Stimulated activated naive CD4-positive, alpha-beta T cell treated with Interleukin-2 at 50 U/mL for 16 hours (primary cell): ENCODE measurements around the gene TSKS.
"Not testable (repeated sequence)": the region's sequence is repeated elsewhere in the genome, so short reads cannot be mapped to it uniquely, and the experiment has no call there.

Experiments used
- DNase-seq: peaks from one replicate; lab custom pipeline; 2025; lab: John Stamatoyannopoulos, UW

Gene TSKS

DNA sequence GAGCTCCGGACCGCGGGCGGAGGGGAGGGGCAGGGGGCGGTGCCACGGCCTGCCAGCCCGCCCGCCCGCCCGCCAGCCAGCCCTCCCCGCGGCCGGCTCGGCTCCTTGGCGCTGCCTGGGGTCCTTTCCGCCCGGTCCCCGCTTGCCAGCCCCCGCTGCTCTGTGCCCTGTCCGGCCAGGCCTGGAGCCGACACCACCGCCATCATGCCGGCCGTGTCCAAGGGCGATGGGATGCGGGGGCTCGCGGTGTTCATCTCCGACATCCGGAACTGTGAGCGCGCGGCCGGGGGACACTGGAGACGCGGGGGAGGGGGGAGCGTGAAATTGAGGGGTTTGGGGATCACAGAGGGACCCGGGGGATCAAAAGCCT, 3.8 kb upstream of the TSKS start, which contains the start of gene AP2A1:
Gene AP2A1, plus strand, starts transcription at position 72 of the 370 bp plus-strand sequence. Its CDS starts 133 bp downstream, at position 205.
- no peak for DNase-seq

- peak; percentile 99 for DNase-seq
Observed at GRCh38 chr19:49766007-49766929, 3.2 kb upstream of the TSKS start.

DNA sequence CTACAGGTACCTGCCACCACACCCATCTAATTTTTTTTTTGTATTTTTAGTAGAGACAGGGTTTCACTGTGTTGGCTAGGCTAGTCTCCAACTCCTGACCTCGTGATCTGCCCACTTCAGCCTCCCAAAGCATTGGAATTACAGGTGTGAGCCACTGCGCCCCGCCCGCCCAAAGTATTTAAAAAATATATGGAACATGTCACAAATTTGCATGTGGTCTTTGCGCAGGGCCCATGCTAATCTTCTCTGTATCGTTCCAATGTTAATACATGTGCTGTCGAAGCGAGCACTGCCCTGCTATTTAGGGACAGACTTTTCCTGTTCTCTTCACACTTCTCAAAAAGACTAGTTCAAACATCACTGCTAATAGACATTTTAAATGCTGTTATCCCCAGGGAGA, 1.2 kb upstream of the TSKS start:
- no peak for DNase-seq

DNA sequence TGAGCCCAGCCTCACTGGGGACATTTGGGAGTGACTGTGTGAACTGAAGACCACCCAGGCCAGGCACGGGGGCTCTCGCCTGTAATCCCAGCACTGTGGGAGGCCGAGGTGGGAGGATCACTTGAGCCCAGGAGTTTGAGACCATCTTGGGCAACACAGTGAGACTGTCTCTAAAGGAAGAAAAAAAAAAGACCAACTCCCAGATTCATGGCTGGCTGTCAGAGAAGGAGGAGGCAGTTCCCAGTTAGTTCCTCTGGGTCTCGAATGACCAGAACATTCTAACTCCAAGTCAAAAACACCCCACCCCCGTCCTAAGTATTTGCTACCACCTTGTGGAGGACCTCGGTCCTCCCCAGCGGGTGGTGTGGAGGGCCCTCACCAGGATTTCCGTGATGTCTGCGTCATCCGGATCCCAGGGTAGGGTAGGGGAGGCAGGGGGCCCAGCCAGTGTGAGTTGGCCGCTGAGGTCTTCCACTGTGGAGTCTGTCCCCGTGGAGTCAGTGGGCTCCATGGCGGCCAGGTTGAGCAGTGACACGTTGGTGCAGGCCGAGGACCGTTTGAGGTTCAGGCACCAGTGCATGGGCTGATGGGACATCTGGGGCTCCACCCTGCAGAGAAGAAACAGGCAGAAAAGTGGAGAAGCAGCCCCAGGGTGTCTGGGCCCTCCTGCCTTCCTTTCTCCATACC, 1.3 kb downstream of the TSKS start:
- no peak for DNase-seq

DNA sequence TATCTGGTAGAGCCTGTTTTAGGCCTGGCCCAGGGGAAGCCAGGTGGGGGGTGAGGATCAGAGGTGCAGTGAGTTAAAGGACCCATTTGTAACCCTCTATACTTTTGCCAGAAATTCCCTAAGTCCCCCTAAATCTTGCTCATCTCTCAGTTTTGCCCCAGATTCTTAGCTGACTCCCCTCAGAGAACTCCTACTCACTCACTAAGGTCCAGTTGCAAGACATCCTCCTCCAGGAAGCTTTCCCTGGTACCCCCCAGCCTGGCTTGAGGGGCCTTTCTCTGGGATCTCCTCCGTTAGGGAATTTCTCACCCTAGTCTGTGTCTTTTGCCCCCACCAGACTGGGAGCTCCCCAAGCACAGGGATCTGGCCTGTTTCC, 1.9 kb downstream of the TSKS start:
- no peak for DNase-seq

- DNase-seq: no peak
Observed at GRCh38 chr19:49758292-49758691, 4.8 kb downstream of the TSKS start.

- DNase-seq: no peak
Observed at GRCh38 chr19:49755956-49756355, 7.2 kb downstream of the TSKS start.

GRCh38 chr19:49752701-49753100, 10.4 kb downstream of the TSKS start:
- no peak for DNase-seq

- no peak for DNase-seq
Observed at GRCh38 chr19:49749771-49750170, 13.3 kb downstream of the TSKS start.

DNA sequence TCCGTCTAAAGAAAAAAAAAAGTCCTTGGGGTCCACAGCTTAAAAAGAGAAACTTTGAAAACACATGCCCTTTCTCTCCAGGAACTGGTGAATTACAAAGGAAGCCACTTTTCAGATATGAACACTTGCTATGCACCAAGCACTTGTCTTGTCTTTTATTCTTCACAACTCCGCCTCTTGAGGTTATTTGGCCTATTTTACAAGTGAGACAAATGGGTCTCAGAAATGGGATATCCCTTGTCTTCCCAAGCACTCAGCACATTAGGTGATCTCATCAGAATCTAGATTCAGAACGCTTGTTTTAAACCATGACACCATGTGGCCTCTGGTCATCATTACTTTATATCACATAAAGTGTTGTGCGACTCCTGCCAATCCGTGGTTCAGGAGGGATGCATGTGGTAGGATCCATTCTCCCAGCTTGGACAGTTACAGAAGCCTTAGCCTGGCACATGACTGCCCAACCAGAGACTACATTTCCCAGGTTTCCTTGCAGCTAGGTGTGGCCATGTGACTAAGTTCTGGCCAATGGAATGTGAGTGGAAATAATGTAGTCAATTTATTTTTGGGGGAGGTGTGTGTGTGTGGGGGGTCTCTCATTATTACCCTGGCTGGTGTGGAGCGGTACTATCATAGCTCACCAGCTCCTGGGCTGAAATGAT, 13.9 kb downstream of the TSKS start:
- no peak for DNase-seq

- peak; percentile 17 for DNase-seq
Observed at GRCh38 chr19:49746206-49746958, 16.7 kb downstream of the TSKS start.

DNA sequence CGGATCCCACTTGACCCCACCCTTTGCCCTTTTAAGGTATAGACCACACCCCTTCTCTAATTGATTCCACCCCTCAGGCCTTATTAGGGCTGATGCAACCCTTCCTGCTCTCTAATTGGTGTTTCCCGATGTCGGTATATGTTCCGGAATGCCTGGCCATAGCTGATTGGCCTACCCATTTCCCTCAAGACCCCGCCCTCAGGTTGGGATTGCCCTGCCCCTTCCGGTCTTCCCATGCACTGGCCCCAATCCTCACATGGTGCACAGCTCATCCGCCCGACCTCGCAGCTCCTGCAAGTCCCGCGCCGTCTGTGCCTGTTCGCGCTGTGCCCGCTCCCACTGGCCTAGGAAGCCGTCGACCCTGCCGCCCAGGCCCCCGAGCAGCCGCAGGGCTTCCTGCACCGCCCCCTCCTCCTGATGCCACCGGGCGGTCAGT, 18.1 kb downstream of the TSKS start:
- DNase-seq: no peak

GRCh38 chr19:49741210-49741844, 21.8 kb downstream of the TSKS start:
- DNase-seq: no peak

- DNase-seq: no peak
Observed at GRCh38 chr19:49739933-49740332, 23.2 kb downstream of the TSKS start.

GRCh38 chr19:49739098-49739497, 24.0 kb downstream of the TSKS start:
- no peak for DNase-seq

DNA sequence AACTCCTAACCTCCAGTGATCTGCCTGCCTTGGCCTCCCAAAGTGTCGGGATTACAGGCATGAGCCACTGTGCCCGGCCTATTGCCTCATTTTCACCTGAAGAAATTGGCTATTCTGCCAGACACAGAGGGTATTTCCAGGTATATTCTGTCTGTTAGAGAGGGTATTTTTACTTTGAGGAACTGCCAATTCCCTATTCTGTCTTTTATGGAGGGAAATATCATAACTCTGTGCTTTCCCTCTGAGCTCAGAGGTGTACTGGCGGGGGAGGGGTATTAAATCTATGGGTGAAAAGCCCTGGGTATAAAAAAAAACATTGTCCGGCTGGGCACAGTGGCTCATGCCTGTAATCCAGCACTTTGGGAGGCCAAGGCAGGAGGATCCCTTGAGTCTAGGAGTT, 24.8 kb downstream of the TSKS start:
- DNase-seq: no peak

DNA sequence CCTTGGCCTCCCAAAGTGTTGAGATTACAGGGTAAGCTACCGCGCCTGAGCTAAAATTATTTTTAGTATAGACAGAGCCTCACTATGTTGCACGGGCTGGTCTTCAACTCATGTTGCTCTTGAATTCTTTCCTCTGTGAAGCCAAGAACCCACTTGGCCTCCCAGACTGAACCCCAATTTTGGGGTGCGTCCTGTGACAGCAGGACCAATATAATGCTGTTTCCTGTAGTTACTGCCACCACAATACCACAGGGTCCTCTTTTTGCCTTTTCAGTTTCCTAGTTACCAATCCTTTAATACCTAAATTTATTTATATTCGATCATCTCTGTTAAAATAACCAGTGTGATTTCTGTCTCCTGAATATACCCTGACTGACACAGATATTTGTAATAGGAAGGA, 32.9 kb downstream of the TSKS start:
- DNase-seq: no peak

- no peak for DNase-seq
Observed at GRCh38 chr19:49727217-49728030, 35.7 kb downstream of the TSKS start.

DNA sequence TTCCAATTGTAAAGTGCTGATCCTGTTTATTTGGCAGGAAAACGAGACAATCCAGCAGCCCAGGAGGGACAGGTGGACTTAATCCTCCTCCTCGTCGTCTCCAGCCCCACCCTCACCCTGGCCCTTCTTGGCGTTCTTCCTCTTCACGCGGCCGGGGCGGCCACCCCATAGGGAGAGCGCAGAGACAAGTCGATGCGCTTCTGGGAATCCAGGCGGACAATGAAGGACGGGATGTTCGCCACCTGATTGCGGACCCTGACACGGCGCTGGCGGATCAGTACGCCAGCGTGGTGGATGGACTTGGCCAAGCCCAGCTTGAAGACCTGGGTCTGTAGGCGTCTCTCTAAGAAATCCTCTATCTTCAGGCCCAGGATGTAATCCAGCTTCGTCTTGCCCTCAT, 43.7 kb downstream of the TSKS start:
- not testable (repeated sequence) for DNase-seq

- no peak for DNase-seq
Observed at GRCh38 chr19:49718991-49719390, 44.1 kb downstream of the TSKS start.

- no peak for DNase-seq
Observed at GRCh38 chr19:49718511-49718910, 44.6 kb downstream of the TSKS start.
